Neural progenitor cell (in vitro differentiated cells): ENCODE results near the gene GPR65. TPM values are rescaled to one million over a fixed set of nuclear protein-coding genes. Genes with fewer than 3 reads are reported as not detected.

ENCODE experiments used
- DNase-seq: peaks from one replicate; pipeline ENCODE4 v3.0.0-alpha.2; 2016; ENCODE audit warnings: low spot score
- H2AFZ ChIP-seq: fragments of 200-600 bp; sonication (generic); replicated peaks from 2 replicates; pipeline ENCODE4 v1.6.1; 2016; ENCODE audit warnings: antibody characterized with exemption
- H3F3A ChIP-seq: fragments of 200-600 bp; sonication (generic); 2 replicates; pipeline ENCODE4 v1.6.1; 2016; ENCODE audit warnings: antibody characterized with exemption, low read depth
- H3K27ac ChIP-seq: fragments of 200-600 bp; sonication (generic); 2 replicates; pipeline ENCODE4 v1.5.1; 2016; ENCODE audit warnings: mild to moderate bottlenecking
- H3K27me3 ChIP-seq: fragments of 200-600 bp; sonication (generic); 2 replicates; pipeline ENCODE4 v1.6.1; 2016; ENCODE audit warnings: mild to moderate bottlenecking, moderate library complexity
- H3K36me3 ChIP-seq: fragments of 200-600 bp; sonication (generic); 2 replicates; pipeline ENCODE4 v1.5.1; 2016
- H3K4me1 ChIP-seq: fragments of 200-600 bp; sonication (generic); 2 replicates; pipeline ENCODE4 v1.6.1; 2016; ENCODE audit warnings: mixed run types
- H3K4me2 ChIP-seq: fragments of 200-600 bp; sonication (generic); 2 replicates; pipeline ENCODE4 v1.6.1; 2016
- H3K4me3 ChIP-seq: fragments of 200-600 bp; sonication (generic); 2 replicates; pipeline ENCODE4 v1.5.1; 2016
- H3K79me2 ChIP-seq: fragments of 200-600 bp; sonication (generic); 2 replicates; pipeline ENCODE4 v1.6.1; 2016; ENCODE audit warnings: low read depth
- H3K9ac ChIP-seq: fragments of 200-600 bp; sonication (generic); 2 replicates; pipeline ENCODE4 v1.6.1; 2016
- H3K9me3 ChIP-seq: fragments of 200-600 bp; sonication (generic); 2 replicates; pipeline ENCODE4 v1.5.1; 2016; ENCODE audit warnings: low read depth
- H4K20me1 ChIP-seq: fragments of 200-600 bp; sonication (generic); 2 replicates; pipeline ENCODE4 v1.6.1; 2016; ENCODE audit warnings: low read depth
- H3K27ac Mint-ChIP-seq: 3 replicates; pipeline ENCODE4 v1.8.0; 2021; ENCODE audit warnings: mixed read lengths
- H3K27me3 Mint-ChIP-seq: 2 replicates; pipeline ENCODE4 v1.8.0; 2022; ENCODE audit warnings: low read depth, mild to moderate bottlenecking, inconsistent platforms, moderate library complexity, mixed read lengths; ENCODE audit not compliant: insufficient read depth
- H3K36me3 Mint-ChIP-seq: 3 replicates; pipeline ENCODE4 v1.8.0; 2021; ENCODE audit warnings: mixed read lengths
- H3K4me1 Mint-ChIP-seq: 3 replicates; pipeline ENCODE4 v1.8.0; 2021; ENCODE audit warnings: mixed read lengths
- H3K4me3 Mint-ChIP-seq: 3 replicates; pipeline ENCODE4 v1.8.0; 2021; ENCODE audit warnings: mild to moderate bottlenecking, moderate library complexity, mixed read lengths
- H3K9me3 Mint-ChIP-seq: 3 replicates; pipeline ENCODE4 v1.8.0; 2020; ENCODE audit warnings: mixed read lengths
- EZH2 ChIP-seq: fragments of 200-600 bp; sonication (generic); IDR thresholded peaks from 2 replicates; pipeline ENCODE4 v1.6.1; 2017; ENCODE audit warnings: antibody characterized with exemption, mild to moderate bottlenecking, moderate library complexity
- EZH2phosphoT487 ChIP-seq: fragments of 200-600 bp; sonication (generic); IDR thresholded peaks from 2 replicates; pipeline ENCODE4 v1.6.1; 2017; ENCODE audit warnings: antibody characterized with exemption
- total RNA-seq: library from RNA; depleted of rRNA; stranded (reverse); fragments of >200 nt; gene quantifications from 2 replicates; pipeline ENCODE4 v1.2.3, GENCODE V29; 2015; ENCODE audit warnings: low replicate concordance
- TF ChIP-seq, protein P1 (sequence below): fragments of 200-600 bp; sonication (generic); IDR thresholded peaks from 2 replicates; pipeline ENCODE4 v1.5.1; 2017; ENCODE audit warnings: antibody characterized with exemption, mild to moderate bottlenecking

GPR65 gene
- total RNA-seq, 1 donor from 2014 or later: not detected

DNA sequence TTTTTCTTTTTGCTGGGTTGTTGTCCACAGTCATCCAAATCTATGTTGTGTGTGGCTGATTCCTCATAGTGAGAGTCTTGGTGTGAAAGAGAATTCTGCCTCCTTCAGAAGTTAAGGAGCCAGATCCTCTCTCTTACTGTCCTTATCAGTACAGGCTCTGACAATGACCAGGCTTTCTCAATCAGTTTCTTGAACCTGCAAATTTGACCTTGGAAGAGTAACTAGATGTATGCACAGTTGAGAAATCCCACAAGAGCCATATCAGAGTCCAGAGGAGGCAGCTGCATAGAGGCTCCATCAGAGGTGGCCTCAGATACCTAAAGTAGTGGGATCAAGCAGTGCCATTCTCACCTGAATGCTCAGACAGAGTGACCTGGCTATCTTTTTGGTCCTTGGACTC lies 6.5 kb upstream of the GPR65 start:
- no peaks in the 10 kb centered on the region for H3K9me3 ChIP-seq
- no peaks in the 10 kb centered on the region for H4K20me1 ChIP-seq
- no peak overlapping the region for H3K4me3 Mint-ChIP-seq
- no peak overlapping the region for H3K4me3 ChIP-seq
- H3K4me1 ChIP-seq: peaks cover under 1% of the 10 kb centered on the region
- no peak overlapping the region for H3K27ac ChIP-seq
- H3K9me3 Mint-ChIP-seq: no peaks in the 10 kb centered on the region
- no peaks in the 10 kb centered on the region for H3K36me3 Mint-ChIP-seq
- no peak overlapping the region for H3K9ac ChIP-seq
- H3K4me2 ChIP-seq: no peak overlapping the region
- H2AFZ ChIP-seq: no peak overlapping the region
- no peaks in the 10 kb centered on the region for H3K27me3 Mint-ChIP-seq
- no peaks in the 10 kb centered on the region for H3K27me3 ChIP-seq
- no peaks in the 10 kb centered on the region for H3K36me3 ChIP-seq
- H3K27ac Mint-ChIP-seq: no peak overlapping the region
- peaks cover 8% of the 10 kb centered on the region for H3K4me1 Mint-ChIP-seq
- TF ChIP-seq EZH2 (no peak), EZH2phosphoT487 (no peak)
- TF ChIP-seq, protein P1, sequence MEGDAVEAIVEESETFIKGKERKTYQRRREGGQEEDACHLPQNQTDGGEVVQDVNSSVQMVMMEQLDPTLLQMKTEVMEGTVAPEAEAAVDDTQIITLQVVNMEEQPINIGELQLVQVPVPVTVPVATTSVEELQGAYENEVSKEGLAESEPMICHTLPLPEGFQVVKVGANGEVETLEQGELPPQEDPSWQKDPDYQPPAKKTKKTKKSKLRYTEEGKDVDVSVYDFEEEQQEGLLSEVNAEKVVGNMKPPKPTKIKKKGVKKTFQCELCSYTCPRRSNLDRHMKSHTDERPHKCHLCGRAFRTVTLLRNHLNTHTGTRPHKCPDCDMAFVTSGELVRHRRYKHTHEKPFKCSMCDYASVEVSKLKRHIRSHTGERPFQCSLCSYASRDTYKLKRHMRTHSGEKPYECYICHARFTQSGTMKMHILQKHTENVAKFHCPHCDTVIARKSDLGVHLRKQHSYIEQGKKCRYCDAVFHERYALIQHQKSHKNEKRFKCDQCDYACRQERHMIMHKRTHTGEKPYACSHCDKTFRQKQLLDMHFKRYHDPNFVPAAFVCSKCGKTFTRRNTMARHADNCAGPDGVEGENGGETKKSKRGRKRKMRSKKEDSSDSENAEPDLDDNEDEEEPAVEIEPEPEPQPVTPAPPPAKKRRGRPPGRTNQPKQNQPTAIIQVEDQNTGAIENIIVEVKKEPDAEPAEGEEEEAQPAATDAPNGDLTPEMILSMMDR: no peak
- no peaks in the 10 kb centered on the region for H3K79me2 ChIP-seq
- H3F3A ChIP-seq: no peaks in the 10 kb centered on the region
- no peak for DNase-seq

DNA sequence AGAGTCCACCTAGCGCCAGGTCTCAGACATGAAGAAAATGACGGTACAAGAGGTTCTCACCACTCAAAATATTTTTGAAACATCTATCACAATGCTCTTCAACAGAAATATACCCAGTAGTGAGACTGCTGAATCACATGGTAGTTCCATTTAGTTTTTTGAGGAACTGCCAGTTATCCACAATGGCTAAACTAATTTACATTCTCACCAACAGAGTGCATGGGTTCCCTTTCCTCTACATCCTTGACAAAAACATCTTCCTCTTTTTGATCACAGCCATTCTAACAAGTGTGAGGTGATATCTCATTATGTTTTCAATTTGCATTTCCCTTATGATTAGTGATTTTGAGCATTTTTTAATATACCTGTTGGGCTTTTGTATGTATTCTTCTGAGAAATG lies 5.7 kb upstream of the GPR65 start:
- Histone ChIP-seq H3K4me2 (no peak overlapping the region), H3K27me3 (no peaks in the 10 kb centered on the region)
- H3K4me1 Mint-ChIP-seq: peaks cover 3% of the 10 kb centered on the region

DNA sequence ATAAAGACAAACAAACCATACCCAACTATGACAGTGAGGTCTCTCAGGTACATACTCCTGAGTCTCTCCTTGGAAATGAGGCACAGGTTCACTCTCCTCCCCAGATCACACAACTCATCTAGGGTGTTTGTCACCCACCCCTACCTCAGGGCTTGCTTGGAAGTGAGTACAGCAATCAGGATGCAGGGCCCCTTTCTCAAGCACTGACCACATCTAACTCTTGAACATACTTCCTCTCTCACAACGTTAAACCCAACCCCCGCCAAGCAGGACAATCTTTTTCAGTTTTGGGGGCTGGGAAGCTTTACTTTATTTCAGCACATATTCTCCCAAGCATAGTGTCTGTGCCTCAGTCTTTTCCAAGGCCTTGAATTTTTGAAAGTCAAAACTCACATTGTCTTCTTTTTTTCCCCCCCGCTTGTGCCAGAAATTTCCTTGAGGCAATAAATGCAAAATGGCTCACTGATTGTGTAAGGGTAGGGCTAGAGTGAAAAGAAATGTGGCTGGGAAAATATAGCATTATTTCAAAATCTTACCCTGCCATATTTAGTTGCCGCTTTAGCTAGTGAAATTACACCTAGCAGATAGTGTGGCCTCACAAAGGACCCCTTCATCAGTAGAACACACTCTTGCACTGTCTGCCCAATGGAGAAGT lies 2.4 kb upstream of the GPR65 start:
- no peaks in the 10 kb centered on the region for H3K4me1 Mint-ChIP-seq
- no peak overlapping the region for H3K9ac ChIP-seq

More for the DNA sequence above, 5.7 kb upstream of the GPR65 start:
- H3K4me3 ChIP-seq: no peak overlapping the region
- H3K36me3 Mint-ChIP-seq: no peaks in the 10 kb centered on the region
- no peak for TF ChIP-seq EZH2
- TF ChIP-seq, protein P1: no peak
- TF ChIP-seq EZH2phosphoT487: no peak
- no peaks in the 10 kb centered on the region for H3K9me3 ChIP-seq
- H3K27ac ChIP-seq: no peak overlapping the region
- H3K36me3 ChIP-seq: no peaks in the 10 kb centered on the region
- H2AFZ ChIP-seq: no peak overlapping the region
- no peaks in the 10 kb centered on the region for H3K9me3 Mint-ChIP-seq
- no peaks in the 10 kb centered on the region for H4K20me1 ChIP-seq
- H3K9ac ChIP-seq: no peak overlapping the region
- H3K27ac Mint-ChIP-seq: no peak overlapping the region
- no peaks in the 10 kb centered on the region for H3F3A ChIP-seq
- H3K79me2 ChIP-seq: no peaks in the 10 kb centered on the region
- DNase-seq: no peak
- H3K4me3 Mint-ChIP-seq: no peak overlapping the region
- H3K27me3 Mint-ChIP-seq: no peaks in the 10 kb centered on the region
- H3K4me1 ChIP-seq: no peaks in the 10 kb centered on the region

More for the DNA sequence above, 2.4 kb upstream of the GPR65 start:
- H3F3A ChIP-seq: no peaks in the 10 kb centered on the region
- no peaks in the 10 kb centered on the region for H3K4me1 ChIP-seq
- no peaks in the 10 kb centered on the region for H3K9me3 ChIP-seq
- Mint-ChIP-seq H3K36me3 (no peaks in the 10 kb centered on the region), H3K27ac (no peak overlapping the region), H3K9me3 (no peaks in the 10 kb centered on the region), H3K27me3 (no peaks in the 10 kb centered on the region), H3K4me3 (no peak overlapping the region)
- TF ChIP-seq, protein P1: no peak
- no peak for TF ChIP-seq EZH2phosphoT487
- no peak for TF ChIP-seq EZH2
- H2AFZ ChIP-seq: no peak overlapping the region
- DNase-seq: no peak
- H3K4me2 ChIP-seq: no peak overlapping the region
- no peaks in the 10 kb centered on the region for H4K20me1 ChIP-seq
- no peaks in the 10 kb centered on the region for H3K27me3 ChIP-seq
- H3K4me3 ChIP-seq: no peak overlapping the region
- no peak overlapping the region for H3K27ac ChIP-seq
- H3K79me2 ChIP-seq: no peaks in the 10 kb centered on the region
- H3K36me3 ChIP-seq: no peaks in the 10 kb centered on the region
